ENCODE results near the gene PPP1R14B.

Gene PPP1R14B

DNA sequence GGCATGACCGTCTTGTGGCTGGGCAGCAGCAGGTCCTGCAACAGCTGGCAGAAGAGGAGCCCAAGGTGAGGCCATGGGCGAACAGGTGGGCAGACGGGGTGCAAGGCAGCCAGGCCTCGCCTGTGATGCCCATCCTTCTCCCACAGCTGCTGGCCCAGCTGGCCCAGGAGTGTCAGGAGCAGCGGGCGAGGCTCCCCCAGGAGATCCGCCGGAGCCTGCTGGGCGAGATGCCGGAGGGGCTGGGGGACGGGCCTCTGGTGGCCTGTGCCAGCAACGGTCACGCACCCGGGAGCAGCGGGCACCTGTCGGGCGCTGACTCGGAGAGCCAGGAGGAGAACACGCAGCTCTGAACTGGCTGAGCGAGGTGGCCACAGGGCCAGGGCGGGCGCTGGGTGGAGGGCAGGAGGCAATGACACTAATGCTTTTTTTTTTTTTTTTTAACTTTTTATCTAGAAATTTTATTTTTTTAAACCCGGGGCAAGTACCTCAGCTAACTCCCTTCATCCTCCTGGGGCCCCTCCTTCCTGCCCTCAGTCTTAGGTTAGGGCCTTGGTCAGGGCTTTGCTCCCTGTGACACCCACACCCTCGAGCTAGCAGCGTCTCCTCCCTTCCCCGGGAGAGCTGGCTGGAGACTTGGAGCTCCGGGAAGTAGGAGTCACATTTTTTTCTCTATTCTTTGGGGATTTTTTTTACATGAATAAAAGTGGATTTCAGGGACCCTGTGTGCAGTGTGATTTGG is 20.6 kb upstream of the PPP1R14B start:
- ATAC-seq (no peak), DNase-seq (ENCODE audit: low spot score in 2 of 2) (no peak)
- Mint-ChIP-seq H3K9me3 (no peaks in the 10 kb centered on the region), H3K27ac (peak overlapping the region; percentile 99), H3K4me3 (peak overlapping the region; percentile 99), H3K4me1 (peaks cover 32% of the 10 kb centered on the region), H3K36me3 (peaks cover 60% of the 10 kb centered on the region)

DNA sequence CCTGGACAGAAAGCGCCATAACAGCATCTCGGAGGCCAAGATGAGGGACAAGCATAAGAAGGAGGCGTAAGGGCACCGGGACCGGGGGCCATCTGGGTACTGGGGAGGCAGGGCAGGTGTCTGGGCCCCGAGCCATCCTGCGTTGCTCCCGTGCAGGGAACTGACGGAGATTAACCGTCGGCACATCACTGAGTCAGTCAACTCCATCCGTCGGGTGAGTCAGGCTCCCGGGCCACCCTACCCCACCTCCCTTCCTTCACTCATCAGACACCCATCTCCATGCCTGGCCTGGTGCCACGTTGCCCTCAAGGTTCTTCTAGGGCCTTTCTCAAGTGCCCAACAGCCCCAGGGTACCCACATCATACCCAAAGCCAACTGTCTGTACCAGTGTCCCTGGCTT is 19.6 kb upstream of the PPP1R14B start:
- Mint-ChIP-seq H3K9me3 (no peaks in the 10 kb centered on the region), H3K36me3 (peaks cover 53% of the 10 kb centered on the region), H3K4me1 (peaks cover 32% of the 10 kb centered on the region), H3K27ac (peak overlapping the region; percentile 99), H3K4me3 (no peak overlapping the region)
- DNase-seq (ENCODE audit: low spot score in 2 of 2) (no peak), ATAC-seq (no peak)

DNA sequence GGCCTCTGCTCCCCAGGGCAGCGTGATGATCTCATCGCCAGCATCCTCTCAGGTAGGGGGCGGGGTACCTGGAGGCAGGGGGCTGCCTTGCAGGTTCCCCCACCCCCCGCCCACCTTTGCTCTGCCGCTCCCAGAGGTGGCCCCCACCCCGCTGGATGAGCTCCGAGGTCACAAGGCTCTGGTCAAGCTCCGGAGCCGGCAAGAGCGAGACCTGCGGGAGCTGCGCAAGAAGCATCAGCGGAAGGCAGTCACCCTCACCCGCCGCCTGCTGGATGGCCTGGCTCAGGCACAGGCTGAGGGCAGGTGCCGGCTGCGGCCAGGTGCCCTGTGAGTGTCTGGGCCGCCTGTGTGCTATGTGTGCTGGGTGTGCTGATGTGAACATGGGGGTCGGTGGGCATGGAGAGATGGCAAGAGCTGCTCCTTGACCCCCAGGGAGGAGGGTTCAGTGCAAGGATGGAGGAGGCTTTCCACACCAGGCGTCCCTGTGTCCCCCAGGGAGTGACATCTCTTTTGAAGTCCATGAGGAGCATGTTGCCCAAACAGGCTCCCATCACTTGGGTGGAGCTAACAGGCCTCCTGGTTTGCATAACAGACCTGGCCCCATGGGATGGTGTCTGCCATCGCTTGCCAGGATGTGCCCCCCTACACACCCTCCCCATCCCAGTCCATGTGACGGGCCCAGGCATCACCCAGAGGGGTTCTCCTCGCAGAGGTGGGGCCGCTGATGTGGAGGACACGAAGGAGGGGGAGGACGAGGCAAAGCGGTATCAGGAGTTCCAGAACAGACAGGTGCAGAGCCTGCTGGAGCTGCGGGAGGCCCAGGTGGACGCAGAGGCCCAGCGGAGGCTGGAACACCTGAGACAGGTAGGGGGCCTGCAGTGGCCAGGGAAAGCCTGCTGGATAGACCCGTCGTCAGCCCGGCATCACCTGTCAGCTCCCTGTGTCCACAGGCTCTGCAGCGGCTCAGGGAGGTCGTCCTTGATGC is 18.7 kb upstream of the PPP1R14B start:
- Mint-ChIP-seq H3K4me3 (no peak overlapping the region), H3K4me1 (peaks cover 32% of the 10 kb centered on the region), H3K27ac (no peak overlapping the region), H3K36me3 (peaks cover 51% of the 10 kb centered on the region), H3K9me3 (no peaks in the 10 kb centered on the region)
- ATAC-seq = no peak
- no peak for DNase-seq (ENCODE audit: low spot score in 2 of 2)

DNA sequence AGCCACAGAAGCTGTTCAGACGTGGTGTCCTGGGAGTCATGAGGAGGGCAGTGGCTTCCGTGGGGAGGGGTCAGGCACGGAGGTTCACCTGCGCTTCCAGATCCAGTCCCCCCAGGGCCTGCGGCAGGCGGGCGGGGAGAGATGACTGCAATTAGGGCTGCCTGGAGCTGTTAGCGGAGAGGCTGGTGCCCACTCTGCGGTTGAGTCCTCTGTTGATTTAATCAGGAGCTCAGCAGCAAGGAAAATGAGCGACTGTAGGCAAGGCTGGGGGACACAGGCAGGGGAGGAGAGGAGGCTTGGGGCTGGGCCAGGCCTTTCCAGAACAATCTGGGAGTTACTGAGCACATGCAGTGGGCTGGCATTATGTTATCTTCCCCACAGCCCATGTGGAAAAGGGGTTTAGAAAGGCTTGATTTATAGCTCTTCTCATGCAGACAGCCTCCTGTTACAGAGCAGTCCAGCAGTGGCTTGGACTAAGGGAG is 17.7 kb upstream of the PPP1R14B start:
- Mint-ChIP-seq H3K27ac (peak overlapping the region; percentile 60), H3K9me3 (no peaks in the 10 kb centered on the region), H3K4me1 (peaks cover 38% of the 10 kb centered on the region), H3K4me3 (no peak overlapping the region), H3K36me3 (peaks cover 51% of the 10 kb centered on the region)
- ATAC-seq (no peak), DNase-seq (ENCODE audit: low spot score in 2 of 2) (no peak)

DNA sequence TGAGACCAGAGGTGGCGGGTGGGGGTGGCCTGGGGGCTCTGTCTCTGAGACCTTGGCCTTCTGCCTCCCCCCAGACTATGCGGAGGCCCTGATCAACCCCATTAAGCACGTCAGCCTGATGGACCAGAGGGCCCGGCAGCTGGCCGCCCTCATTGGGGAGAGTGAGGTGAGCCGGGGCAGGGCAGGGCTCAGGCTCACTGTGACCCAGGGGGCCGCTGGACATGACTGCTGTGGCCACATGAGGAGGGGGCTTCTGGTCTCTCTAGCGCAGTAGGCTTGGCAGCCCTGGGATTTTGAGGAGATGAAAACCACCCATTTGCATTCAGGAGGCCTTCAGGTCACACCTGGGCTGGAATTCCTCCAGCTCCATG is 17.2 kb upstream of the PPP1R14B start:
- Mint-ChIP-seq H3K9me3 (no peaks in the 10 kb centered on the region), H3K4me1 (peaks cover 38% of the 10 kb centered on the region), H3K36me3 (peaks cover 51% of the 10 kb centered on the region), H3K27ac (peak overlapping the region; percentile 60), H3K4me3 (no peak overlapping the region)
- ATAC-seq = no peak
- no peak for DNase-seq (ENCODE audit: low spot score in 2 of 2)

DNA sequence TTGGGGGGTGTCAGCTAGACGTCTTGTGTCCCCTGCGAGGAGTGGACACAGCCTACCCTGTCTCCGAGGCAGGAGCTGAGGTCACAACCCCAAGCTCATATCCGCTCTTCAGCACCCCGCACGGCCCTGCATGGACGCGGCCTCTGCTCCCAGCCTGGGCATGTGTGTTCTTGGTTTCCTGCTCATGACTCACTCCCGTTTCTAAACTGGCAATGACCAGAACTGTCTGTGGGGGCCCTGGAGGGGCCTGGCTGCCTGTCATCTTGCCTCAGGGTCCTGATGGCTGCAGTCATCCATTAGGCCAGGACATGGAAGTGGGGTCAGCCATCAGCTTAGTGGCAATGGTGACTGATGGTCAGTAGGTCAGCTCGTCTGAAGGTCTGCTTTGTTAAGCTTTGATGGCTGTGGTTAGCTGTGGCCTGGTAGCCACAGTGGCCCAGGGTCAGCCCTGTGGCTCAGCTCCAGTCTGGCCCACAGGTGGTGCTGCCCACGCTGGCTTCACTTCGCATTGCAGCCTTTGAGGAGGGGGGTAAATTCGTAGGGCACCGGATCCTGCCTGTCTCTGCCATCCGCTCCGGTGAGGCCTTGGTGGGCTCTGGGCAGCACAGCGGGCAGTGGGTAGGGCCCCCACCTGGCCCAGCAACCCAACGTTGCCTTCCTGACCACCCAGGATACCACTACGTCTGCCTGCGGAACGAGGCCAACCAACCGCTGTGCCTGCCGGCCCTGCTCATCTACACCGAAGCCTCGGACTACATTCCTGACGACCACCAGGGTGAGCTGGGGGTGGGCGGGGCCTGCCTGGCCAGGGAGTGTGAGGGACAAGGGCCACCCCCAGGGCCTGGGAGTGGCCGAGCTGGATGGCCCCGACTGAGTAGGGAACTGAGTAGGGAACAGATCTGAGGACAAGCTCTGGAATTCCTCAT is 16.5 kb upstream of the PPP1R14B start:
- ATAC-seq = no peak
- Mint-ChIP-seq H3K36me3 (peaks cover 45% of the 10 kb centered on the region), H3K27ac (peak overlapping the region; percentile 23), H3K4me1 (peaks cover 31% of the 10 kb centered on the region), H3K4me3 (no peak overlapping the region), H3K9me3 (no peaks in the 10 kb centered on the region)
- no peak for DNase-seq (ENCODE audit: low spot score in 2 of 2)

DNA sequence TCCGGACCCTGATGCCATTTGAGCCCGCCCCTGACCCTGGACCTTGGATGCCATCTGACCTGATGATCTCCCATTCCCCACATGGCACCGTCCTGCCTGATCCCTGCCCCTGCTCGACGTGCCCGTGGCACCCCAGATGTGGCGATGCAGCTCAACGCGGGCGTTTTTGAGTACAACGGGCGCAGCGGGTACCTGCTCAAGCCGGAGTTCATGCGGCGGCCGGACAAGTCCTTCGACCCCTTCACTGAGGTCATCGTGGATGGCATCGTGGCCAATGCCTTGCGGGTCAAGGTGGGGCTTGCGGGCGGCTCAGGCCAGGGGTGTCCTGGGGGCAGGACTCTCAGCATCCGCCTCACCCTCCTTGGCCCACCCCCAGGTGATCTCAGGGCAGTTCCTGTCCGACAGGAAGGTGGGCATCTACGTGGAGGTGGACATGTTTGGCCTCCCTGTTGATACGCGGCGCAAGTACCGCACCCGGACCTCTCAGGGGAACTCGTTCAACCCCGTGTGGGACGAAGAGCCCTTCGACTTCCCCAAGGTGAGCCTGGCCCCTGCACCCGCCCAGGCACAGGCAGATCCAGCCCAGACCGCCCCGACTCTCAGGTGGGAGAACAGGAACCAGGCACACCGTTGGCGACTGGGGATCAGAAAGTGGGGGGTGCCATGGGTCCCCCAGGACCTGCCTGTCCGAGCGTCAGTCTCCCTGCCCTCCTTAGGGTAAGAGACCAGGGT is 15.7 kb upstream of the PPP1R14B start:
- Mint-ChIP-seq H3K4me3 (no peak overlapping the region), H3K4me1 (peaks cover 23% of the 10 kb centered on the region), H3K36me3 (peaks cover 45% of the 10 kb centered on the region), H3K27ac (peak overlapping the region; percentile 23), H3K9me3 (no peaks in the 10 kb centered on the region)
- DNase-seq (ENCODE audit: low spot score in 2 of 2) = no peak
- no peak for ATAC-seq

DNA sequence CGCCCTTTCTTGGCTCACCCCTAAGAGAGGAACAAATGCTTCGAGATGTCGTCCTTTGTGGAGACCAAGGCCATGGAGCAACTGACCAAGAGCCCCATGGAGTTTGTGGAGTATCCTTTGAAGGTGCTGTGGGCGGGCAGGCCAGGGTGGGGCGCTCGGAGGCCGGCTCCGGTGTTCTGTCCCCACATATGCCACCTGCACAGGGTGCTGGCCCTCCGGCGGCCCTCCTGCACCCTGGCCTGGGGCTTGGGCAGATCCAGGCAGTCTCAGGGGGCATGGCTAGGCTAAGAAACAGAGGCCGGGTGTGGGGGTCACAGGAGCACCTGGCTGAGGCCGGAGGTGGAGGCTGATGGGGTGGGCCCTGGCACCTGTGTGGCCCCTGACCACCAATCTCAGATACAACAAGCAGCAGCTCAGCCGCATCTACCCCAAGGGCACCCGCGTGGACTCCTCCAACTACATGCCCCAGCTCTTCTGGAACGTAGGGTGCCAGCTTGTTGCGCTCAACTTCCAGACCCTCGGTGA is 14.9 kb upstream of the PPP1R14B start:
- ATAC-seq (no peak), DNase-seq (ENCODE audit: low spot score in 2 of 2) (no peak)
- H3K4me3 Mint-ChIP-seq = no peak overlapping the region
- H3K9me3 Mint-ChIP-seq = no peaks in the 10 kb centered on the region
- H3K4me1 Mint-ChIP-seq = peaks cover 22% of the 10 kb centered on the region
- no peak overlapping the region for H3K27ac Mint-ChIP-seq
- H3K36me3 Mint-ChIP-seq = peaks cover 47% of the 10 kb centered on the region

DNA sequence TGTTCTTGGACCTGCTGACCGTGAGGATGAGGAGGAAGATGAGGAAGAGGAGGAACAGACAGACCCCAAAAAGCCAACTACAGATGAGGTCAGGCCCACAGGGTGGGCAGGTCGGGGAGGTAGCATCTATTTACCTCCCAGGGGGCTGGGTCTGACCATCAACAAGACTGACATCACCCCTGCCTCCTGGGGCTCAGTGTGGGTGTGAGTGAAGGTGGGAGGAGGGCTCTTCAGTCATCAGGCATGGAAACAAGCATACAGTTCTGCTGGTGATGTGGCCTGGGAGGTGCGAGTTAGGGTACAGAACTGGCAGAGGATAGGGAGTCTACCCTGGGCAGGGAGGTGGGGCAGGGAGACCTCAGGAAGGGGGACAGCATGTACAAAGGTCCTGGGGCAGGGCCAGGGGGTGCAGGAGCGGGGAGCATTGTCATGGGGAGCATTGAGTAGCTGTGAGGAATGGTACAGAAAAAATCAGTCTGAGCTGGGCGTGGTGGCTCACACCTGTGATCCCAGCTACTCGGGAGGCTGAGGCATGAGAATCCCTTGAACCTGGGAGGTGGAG is 13.5 kb upstream of the PPP1R14B start:
- peak overlapping the region; percentile 90 for H3K27ac Mint-ChIP-seq
- H3K4me3 Mint-ChIP-seq = peak overlapping the region; percentile 31
- H3K36me3 Mint-ChIP-seq = peaks cover 55% of the 10 kb centered on the region
- no peak for DNase-seq (ENCODE audit: low spot score in 2 of 2)
- H3K9me3 Mint-ChIP-seq = no peaks in the 10 kb centered on the region
- peaks cover 22% of the 10 kb centered on the region for H3K4me1 Mint-ChIP-seq
- ATAC-seq = peak; percentile 56

DNA sequence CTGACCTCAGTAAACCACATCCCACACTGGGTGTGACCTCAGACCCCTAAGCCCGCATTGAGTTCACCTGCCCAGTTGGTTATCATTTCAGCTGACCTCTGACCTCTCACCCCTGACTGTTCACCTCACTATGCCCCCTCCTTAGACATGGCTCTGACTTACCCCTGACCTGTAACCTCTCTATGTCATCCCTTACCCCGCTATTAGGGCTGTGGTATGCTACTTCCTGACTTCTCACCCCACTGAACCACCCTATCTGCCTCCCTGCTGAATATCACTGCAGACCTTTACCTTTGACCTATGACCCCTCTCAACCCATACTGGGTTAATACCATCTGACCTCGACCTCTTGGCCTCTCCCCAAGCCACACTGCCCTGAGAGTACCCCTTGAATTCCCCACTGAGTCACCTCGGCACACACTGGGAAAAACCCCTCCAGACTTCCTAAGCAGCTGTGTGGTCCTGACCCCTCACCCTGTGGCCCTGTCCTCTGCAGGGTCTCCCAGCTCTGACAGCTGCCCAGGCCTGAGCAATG is 12.9 kb upstream of the PPP1R14B start:
- peak overlapping the region; percentile 90 for H3K27ac Mint-ChIP-seq
- H3K4me3 Mint-ChIP-seq = peak overlapping the region; percentile 31
- ATAC-seq = peak; percentile 49
- DNase-seq (ENCODE audit: low spot score in 2 of 2) = no peak
- peaks cover 55% of the 10 kb centered on the region for H3K36me3 Mint-ChIP-seq
- H3K9me3 Mint-ChIP-seq = no peaks in the 10 kb centered on the region
- peaks cover 22% of the 10 kb centered on the region for H3K4me1 Mint-ChIP-seq

DNA sequence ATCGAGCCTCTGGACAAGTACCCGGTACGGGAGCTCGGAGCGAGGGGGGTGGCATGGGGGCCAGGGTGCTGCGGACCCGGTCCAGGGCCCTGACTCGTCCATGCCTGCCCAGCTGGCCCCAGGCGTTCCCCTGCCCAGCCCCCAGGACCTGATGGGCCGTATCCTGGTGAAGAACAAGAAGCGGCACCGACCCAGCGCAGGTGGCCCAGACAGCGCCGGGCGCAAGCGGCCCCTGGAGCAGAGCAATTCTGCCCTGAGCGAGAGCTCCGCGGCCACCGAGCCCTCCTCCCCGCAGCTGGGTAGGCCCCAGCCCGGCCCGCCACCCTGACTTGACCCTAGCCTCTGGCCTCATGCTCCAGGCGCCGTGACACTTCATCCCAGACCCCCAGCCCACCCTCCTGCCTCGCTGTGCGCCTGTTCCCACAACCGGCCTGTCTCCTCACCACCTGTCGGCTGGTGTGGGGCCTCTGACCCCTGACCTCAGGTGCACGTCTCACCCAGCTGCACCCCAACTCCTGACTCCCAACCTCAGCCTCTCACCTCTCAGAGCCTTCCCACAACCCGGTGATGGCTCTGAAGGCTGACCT is 12.3 kb upstream of the PPP1R14B start:
- H3K4me1 Mint-ChIP-seq = peaks cover 23% of the 10 kb centered on the region
- no peaks in the 10 kb centered on the region for H3K9me3 Mint-ChIP-seq
- ATAC-seq = no peak
- peak overlapping the region; percentile 90 for H3K27ac Mint-ChIP-seq
- no peak for DNase-seq (ENCODE audit: low spot score in 2 of 2)
- no peak overlapping the region for H3K4me3 Mint-ChIP-seq
- peaks cover 55% of the 10 kb centered on the region for H3K36me3 Mint-ChIP-seq

DNA sequence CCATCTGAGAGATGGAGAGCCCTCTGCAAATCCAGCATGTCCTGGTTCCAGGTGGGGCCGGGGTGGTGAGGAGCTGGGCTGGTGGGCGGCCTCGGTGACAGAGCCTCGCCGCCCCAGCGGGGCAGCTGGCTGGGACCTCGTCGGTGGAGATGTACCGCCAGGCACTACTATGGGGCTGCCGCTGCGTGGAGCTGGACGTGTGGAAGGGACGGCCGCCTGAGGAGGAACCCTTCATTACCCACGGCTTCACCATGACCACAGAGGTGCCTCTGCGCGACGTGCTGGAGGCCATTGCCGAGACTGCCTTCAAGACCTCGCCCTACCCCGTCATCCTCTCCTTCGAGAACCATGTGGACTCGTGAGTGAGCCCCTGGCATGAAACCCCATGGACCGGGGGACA is 11.6 kb upstream of the PPP1R14B start:
- DNase-seq (ENCODE audit: low spot score in 2 of 2) = no peak
- H3K36me3 Mint-ChIP-seq = peaks cover 55% of the 10 kb centered on the region

DNA sequence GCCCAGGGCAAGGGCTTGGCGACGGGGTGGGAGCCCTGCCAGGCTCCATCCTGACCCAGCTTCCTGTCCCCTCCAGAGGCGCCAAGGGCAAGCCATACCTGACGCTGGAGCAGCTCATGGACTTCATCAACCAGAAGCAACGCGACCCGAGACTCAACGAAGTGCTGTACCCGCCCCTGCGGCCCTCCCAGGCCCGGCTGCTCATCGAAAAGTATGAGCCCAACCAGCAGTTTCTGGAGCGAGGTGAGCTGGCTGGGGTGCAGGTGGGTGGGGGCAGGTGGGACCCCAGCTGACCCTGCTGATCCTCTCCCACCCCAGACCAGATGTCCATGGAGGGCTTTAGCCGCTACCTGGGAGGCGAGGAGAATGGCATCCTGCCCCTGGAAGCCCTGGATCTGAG is 9.6 kb upstream of the PPP1R14B start:
- Mint-ChIP-seq H3K36me3 (peaks cover 47% of the 10 kb centered on the region), H3K9me3 (no peaks in the 10 kb centered on the region), H3K4me3 (no peak overlapping the region), H3K4me1 (peaks cover 30% of the 10 kb centered on the region), H3K27ac (no peak overlapping the region)
- no peak for ATAC-seq
- DNase-seq (ENCODE audit: low spot score in 2 of 2) = no peak

More for the DNA sequence above, 11.6 kb upstream of the PPP1R14B start:
- no peak overlapping the region for H3K4me3 Mint-ChIP-seq
- H3K4me1 Mint-ChIP-seq = peaks cover 28% of the 10 kb centered on the region
- no peak overlapping the region for H3K27ac Mint-ChIP-seq
- H3K9me3 Mint-ChIP-seq = no peaks in the 10 kb centered on the region
- no peak for ATAC-seq
